Measurements from ENCODE around the gene NGRN. TPM values are rescaled to one million over a fixed set of nuclear protein-coding genes. Genes with fewer than 3 reads are reported as not detected.

NGRN gene
- total RNA-seq, 2 experiments from 2014 or later: 32.1 to 32.9 TPM

DNA sequence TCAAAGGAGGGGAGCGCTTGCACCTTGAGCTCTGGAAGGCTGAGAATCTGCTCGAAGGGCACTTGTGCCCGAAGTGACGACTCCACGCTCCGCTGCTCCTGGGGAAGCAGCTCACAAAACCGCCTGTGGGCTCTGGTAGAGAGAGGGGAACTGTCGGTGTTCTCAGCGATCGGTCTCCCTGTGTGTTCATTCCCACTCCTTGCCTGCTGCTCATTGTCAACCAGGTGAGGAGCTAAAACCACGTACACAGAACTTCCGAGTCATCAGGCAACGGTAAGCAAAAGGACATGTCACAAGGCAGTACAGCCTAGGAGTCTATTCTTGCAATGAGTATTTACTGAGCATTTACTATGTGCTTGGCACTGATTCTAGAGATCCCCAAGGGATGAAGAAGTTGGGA, 33.3 kb upstream of the NGRN start:
- CTCF ChIA-PET: interaction anchor here (1.1 to 2.4 kb wide), 4 partner anchors 11 to 61 kb away, joined by 4 to 9 read pairs (median 6); partner anchors contain the start of gene SEMA4B
- POLR2A ChIA-PET: interaction anchor here (0.6 to 3.0 kb wide), 8 partner anchors 11 to 134 kb away, joined by 3 to 13 read pairs (median 4); partner anchors contain the start of genes IDH2, NGRN, SEMA4B and TTLL13

DNA sequence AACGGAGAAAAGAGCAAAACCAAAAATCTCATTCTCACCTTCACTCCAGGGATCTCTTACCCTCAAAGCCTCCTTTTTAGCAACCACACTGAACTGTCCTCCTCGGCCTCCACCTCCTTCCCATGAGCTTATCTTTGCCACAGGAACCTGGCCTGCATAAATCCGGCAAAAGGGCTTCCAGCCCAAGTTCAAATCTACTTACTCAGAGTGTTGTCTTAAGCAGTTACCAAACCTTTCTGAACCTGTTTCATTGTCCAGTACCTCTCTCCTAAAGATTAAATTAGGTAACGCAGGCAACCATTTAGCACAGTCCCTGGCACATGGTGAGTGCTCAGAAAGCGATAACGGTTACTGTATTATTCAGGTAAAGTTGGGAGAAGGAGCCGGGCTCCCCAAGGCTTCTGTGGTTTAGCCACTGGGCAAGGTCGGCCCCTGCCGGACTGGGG, 32.5 kb upstream of the NGRN start:
- CTCF ChIA-PET: interaction anchor here (1.1 to 2.4 kb wide), 6 partner anchors 12 to 133 kb away, joined by 3 to 9 read pairs (median 4); partner anchors contain the start of gene SEMA4B

DNA sequence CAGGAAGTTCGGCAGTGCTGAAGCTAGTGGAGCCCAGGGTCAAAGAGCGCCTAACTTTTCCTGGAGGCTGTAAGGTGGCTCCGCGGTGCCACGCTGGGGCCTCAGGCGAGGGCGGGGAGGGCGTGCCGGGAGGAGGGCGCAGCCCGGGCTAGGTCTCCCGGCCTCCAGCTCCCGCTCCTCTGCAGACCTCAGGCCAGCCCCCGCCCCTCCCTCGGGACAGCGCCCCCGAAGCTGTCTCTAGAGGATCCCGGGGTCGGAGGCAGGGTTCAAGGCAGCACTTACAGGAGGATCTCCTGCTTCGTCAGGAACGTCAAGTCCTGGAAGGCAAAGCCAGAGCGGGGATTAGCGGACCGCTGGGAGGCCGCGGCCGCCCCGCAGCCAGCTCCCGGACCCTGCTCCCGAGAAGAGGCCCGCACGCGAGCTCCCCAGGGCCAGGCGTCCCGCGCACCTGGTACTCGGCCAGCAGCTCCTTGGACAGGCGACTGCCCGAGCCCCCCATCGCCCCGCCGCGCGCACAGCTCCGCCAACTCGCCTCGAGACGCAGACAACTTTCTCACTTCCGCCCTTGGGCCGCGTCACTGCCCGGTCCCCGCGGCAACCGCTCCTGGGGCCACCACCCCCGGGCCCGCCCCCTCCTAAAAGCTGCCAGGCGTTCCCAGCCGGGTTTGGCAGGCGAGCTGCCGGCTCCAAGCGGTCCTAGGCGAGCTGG, 31.9 kb upstream of the NGRN start, which contains the start of gene CIB1:
TSS of gene CIB1 (minus strand) at position 555 of the 709 bp plus-strand sequence. CDS start at position 499, 56 bp downstream.
- CTCF ChIA-PET: interaction anchor here (1.0 to 2.4 kb wide), 6 partner anchors 12 to 134 kb away, joined by 3 to 9 read pairs (median 4); partner anchors contain the start of gene SEMA4B
- POLR2A ChIA-PET: interaction anchor here (0.5 to 3.0 kb wide), 9 partner anchors 9 to 1318 kb away, joined by 3 to 13 read pairs (median 5); partner anchors contain the start of genes IDH2, NGRN and SEMA4B

More for the DNA sequence above, 32.5 kb upstream of the NGRN start:
- POLR2A ChIA-PET: interaction anchor here (0.6 to 3.0 kb wide), 10 partner anchors 9 to 298 kb away, joined by 3 to 13 read pairs (median 4); partner anchors contain the start of genes IDH2, NGRN, SEMA4B and TTLL13

DNA sequence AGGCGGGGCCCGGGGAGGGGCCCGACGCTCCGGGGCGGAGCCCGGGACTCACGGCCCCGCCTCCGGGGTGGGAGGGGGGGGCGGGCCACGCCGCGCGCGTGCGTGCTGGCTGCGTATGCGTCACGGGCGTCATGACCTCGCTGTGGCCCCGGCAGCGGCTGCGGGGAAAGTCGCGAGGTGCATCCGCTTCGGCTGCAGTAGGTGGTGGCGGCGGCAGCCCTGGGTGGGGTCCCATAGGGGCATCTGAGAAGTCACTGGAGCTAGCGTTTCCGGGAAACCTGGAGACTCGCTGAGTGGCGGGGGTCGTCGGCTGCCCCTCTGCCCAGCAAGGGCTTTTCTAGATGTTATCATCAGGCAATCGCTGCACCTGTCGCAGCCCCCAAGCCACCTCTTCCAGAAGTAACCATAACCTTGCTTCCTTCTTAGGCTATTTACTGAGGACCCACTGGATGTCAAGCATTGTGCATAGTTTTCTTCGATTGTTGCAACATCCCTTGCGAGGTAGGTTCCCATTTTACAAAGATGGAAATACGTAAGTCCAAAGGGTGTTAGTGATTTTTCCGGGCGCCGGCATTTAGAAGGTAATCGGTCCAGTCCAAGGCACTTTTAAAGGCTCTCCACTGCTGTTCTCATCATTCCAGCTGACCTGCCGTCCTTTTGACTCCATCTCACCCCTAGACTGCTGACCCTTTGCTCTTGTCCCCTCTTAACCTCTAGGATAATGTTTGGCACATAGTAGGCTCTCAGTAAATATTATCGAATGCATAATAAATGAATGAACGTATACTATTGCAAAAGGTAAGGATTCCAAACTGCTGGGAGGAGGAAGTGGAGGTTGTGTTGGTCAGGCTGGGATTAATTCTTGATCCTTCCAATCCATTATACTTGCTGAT, 31.1 kb upstream of the NGRN start, which contains the start of gene GDPGP1:
TSS of gene GDPGP1 (plus strand) at position 114 of the 893 bp plus-strand sequence. CDS start 6,700 bp downstream, outside the sequence.
- ChIA-PET POLR2A (interaction anchor here (0.5 to 2.7 kb wide), 6 partner anchors 8 to 1318 kb away, joined by 3 to 13 read pairs (median 6); partner anchors contain the start of genes NGRN and SEMA4B), CTCF (interaction anchor here (0.5 to 2.4 kb wide), 6 partner anchors 13 to 134 kb away, joined by 3 to 9 read pairs (median 4); partner anchors contain the start of gene SEMA4B)

DNA sequence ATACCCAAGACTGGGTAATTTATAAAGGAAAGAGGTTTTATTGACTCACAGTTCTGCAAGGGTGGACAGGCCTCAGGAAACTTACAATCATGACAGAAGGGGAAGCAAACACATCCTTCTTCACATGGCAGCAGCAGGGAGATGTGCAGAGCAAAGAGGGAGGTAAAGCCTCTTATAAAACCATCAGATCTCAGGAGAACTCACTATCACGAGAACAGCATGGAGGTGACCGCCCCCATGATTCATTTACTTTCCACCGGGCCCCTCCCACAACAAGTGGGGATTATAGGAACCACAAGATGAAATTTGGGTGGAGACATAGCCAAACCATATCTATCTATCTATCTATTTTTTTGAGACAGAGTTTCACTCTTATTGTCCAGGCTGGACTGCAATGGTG, 26.1 kb upstream of the NGRN start:
- POLR2A ChIA-PET: no interaction called here
- CTCF ChIA-PET: interaction anchor here (0.6 to 0.7 kb wide), 2 partner anchors 12 to 132 kb away, joined by 3 read pairs; no protein-coding TSS in a partner anchor

DNA sequence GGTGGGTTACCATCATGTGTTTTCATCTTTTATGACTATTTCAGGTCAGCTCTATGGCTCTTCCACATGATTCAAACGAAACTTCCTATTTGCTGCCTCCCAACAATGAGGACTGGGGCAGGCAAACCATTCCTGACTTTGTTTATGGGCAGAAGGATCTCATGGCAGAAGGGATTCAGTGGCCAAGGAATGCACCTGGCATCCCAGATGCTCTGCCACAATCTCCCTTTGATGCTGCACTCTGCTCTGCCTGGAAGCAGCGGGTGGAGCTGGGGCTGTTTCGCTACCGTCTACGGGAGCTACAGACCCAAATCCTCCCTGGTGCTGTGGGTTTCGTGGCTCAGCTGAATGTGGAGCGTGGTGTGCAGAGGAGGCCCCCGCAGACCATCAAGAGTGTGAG, 24.6 kb upstream of the NGRN start:
- CTCF ChIA-PET: no interaction called here
- POLR2A ChIA-PET: no interaction called here

DNA sequence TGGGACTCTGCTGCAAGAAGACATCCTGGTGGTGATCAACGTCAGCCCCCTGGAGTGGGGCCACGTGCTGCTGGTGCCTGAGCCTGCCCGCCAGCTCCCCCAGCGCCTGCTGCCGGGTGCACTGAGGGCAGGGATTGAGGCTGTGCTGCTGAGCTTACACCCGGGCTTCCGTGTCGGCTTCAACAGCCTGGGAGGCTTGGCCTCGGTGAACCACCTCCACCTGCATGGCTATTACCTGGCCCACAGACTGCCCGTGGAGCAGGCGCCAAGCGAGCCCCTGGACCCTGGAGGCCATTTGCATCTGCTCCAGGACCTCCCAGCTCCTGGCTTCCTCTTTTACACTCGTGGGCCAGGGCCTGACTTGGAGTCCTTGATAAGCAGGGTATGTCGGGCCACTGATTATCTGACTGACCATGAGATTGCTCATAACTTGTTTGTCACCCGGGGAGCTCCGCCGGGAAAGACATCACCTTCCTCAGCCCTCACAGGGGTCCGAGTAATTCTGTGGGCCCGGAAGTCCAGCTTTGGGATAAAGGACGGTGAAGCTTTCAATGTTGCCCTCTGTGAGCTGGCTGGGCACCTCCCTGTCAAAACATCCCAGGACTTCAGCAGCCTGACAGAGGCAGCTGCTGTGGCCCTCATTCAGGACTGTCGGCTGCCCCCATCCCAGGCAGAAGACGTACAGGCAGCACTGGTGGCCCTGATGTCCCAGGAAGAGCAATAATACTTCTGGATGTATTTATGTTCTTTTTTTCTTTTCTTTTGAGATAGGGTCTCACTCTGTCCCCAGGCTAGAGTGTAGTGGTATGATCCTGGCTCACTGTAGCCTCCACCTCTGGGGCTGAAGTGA, 23.9 kb upstream of the NGRN start:
- ChIA-PET POLR2A (interaction anchor here (1.1 kb wide), 1 partner anchor 8 kb away, joined by 5 read pairs; the partner anchor contains the start of genes CIB1 and GDPGP1), CTCF (no interaction called here)

DNA sequence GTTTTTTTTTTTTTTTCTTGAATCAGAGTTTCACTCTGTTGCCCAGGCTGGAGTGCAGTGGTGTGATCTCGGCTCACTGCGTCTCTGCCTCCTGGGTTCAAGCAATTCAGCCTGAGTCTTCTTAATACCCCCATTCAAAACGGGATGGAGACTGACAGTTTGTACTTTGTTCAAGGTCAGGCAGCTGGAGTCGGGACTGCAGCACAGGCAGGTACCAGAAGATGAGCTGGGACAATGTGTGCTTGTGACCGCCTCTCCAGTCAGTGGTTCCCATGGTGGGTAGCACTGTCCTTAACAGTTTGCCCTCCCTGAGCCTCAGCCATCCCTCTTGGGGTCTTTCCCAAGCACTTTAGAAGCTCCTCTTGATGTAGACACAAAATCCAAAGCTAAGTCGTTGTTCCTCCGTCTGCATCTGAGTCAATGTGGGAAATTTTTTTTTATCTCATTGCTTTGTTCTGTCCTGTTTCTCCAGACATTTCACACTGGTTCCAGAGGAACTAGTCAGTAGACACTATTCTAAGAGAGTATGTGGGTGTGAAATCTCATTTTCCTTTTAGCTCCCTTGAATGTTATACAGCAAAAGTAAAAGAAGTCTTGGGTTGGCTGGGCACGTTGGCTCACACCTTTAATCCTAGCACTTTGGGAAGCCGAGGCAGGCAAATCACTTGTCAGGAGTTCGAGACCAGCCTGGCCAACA, 21.4 kb upstream of the NGRN start:
- POLR2A ChIA-PET: no interaction called here
- CTCF ChIA-PET: no interaction called here

DNA sequence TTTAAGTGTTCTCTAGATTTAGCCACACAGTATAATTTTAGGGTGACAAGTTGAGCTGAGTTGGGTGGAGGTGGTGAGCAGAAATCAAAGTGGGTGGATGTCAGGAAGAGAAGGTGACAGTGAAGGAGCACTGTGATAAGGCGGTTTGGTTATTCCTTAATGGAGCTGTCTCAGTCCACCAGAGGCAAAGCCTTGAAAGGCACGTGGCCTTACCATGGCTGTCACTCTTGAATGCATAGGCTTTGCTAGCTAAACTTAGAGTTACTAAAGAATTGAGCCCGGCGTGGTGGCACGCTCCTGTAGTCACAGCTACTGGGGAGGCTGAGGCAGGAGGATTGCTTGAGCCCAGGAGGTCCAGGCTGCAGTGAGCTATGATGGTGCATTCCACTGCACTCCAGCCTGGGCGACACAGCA, 16.7 kb upstream of the NGRN start:
- POLR2A ChIA-PET: interaction anchor here (0.6 to 1.4 kb wide), 5 partner anchors 11 to 115 kb away, joined by 3 to 8 read pairs (median 4); no protein-coding TSS in a partner anchor
- CTCF ChIA-PET: interaction anchor here (0.6 to 1.4 kb wide), 5 partner anchors 52 to 1100 kb away, joined by 3 to 5 read pairs (median 5); no protein-coding TSS in a partner anchor

DNA sequence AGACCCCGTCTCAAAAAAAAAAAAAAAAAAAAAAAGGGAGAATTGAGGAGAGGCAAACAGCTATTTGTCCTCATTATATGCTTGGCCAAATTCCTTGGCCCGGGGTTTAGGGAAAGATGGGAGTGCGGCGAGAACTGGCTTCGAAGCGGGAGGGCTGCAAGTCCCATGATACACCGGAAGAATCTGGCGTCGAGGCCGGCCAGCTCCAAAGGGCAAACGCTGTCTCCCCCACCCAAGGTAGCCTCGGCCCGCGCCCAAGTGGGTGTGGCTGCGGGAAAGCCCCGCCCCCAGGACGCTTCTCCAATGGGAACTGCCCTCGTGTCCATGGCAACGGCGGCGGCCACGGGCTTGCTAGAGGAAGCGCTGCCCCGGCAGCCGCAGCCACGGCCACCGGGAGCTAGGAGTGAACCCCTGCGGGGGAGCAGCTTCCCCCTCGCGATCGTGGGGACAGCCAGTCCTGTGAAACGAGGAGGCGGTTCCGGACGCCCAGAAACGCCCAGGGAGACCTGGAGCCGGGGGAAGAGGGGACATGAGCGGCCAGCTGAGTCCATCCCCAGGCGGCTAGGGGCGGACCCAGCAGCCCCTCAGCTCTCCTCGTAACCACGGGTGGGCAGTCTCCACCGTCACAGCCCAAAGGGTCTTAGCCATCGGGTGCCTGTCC, 16.1 kb upstream of the NGRN start, which contains the start of gene TTLL13:
TSS of gene TTLL13 (plus strand) at position 354 of the 661 bp plus-strand sequence. CDS start 1,075 bp downstream, outside the sequence.
- ChIA-PET POLR2A (interaction anchor here (0.6 to 1.4 kb wide), 5 partner anchors 12 to 114 kb away, joined by 3 to 8 read pairs (median 4); no protein-coding TSS in a partner anchor), CTCF (interaction anchor here (0.6 to 1.4 kb wide), 5 partner anchors 52 to 1099 kb away, joined by 3 to 5 read pairs (median 5); no protein-coding TSS in a partner anchor)

DNA sequence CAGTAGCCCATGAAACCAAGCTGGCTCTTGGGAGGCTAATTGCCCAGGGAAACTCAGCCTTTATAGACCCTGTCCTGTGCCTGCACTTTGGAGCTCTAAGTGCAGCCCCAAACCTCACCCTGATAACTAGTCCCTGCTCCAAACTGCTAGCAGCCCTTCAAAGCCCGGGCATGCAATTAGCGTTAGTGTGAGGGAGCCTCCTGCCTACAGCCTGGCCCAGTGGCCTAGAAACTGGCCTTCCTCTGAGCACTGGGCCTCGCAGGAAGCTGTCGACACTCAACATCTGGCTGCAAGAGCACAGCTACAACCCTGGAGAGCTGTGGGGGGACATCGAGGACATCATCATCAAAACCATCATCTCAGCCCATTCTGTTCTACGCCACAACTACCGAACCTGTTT, 7.7 kb upstream of the NGRN start:
- ChIA-PET CTCF (no interaction called here), POLR2A (no interaction called here)

DNA sequence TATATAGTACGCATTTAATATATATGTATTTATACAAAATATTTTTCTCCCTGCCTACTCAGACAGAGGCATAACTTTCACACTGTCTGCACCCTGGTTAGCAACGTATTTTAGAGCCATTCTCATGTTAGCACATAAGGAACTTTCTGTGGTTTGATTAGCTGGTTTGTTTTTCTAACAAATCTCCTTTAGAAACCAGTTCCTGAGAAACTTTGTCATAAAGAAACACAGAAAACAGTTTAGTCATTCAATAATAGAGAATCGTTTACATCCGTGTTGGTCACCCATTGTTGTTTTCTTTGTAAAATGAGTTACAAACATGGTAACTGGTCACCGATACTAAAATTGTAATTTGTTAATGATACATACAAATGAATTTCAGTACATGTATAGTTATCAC, 5.9 kb upstream of the NGRN start:
- POLR2A ChIA-PET: no interaction called here
- CTCF ChIA-PET: no interaction called here

DNA sequence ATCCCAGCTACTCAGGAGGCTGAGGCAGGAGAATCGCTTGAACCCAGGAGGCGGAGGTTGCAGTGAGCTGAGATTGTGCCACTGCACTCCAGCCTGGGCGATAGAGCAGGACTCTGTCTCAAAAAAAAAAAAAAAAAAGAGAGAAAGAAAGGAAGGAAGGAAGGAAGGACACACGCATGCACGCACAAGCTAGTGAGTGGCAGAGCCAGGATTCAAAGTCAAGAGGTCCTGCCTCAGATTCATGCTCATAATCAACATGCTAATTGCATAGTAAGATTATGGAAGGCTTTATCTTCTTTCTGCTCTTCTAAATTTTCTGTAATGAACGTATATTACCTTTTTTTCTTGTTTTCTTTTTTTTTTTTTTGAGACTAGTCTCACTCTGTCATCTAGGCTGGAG, 4.7 kb upstream of the NGRN start:
- ChIA-PET POLR2A (interaction anchor here (0.6 kb wide), 1 partner anchor 220 kb away, joined by 8 read pairs; no protein-coding TSS in a partner anchor), CTCF (interaction anchor here (1.1 kb wide), 1 partner anchor 33 kb away, joined by 3 read pairs; no protein-coding TSS in a partner anchor)

DNA sequence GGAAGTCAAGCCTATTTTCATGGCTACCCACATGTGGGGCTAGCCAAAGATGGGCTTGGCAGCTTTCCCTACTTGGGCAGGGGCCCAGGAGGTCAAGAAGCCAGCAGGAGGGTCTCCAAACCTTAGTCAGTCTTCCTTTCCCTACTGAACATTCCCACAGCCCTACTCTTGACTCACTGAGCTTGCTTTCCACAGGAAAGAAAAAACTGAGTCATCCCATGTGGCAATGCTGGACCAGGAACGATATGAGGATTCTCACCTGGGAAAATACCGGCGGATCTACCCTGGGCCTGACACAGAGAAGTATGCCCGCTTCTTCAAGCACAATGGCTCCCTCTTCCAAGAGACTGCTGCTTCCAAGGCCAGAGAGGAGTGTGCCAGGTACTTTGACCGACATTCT, 3.7 kb upstream of the NGRN start:
- CTCF ChIA-PET: interaction anchor here (1.0 to 2.2 kb wide), 3 partner anchors 29 to 39 kb away, joined by 3 to 7 read pairs (median 3); partner anchors contain the start of gene CIB1
- POLR2A ChIA-PET: interaction anchor here (0.6 kb wide), 1 partner anchor 1592 kb away, joined by 4 read pairs; no protein-coding TSS in a partner anchor

DNA sequence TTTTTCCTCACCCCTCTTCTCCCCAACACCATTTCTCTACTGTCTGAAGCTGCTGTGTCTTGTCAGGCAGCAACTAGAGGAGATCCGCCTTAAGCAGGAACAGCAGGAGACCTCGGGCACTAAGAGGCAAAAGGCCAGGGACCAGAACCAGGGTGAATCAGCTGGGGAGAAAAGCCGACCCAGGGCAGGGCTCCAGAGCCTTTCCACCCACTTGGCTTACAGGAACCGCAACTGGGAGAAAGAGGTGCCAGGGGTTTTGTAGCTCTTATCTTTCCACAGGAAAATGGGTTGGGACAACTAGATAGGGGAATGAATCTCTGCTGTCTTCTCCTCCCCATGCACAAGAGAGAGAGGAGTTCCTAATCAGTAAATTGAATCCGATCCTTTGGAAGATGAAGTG, 3.0 kb upstream of the NGRN start:
- CTCF ChIA-PET: interaction anchor here (1.0 to 2.2 kb wide), 2 partner anchors 29 to 39 kb away, joined by 3 to 7 read pairs; partner anchors contain the start of gene CIB1
- POLR2A ChIA-PET: no interaction called here

DNA sequence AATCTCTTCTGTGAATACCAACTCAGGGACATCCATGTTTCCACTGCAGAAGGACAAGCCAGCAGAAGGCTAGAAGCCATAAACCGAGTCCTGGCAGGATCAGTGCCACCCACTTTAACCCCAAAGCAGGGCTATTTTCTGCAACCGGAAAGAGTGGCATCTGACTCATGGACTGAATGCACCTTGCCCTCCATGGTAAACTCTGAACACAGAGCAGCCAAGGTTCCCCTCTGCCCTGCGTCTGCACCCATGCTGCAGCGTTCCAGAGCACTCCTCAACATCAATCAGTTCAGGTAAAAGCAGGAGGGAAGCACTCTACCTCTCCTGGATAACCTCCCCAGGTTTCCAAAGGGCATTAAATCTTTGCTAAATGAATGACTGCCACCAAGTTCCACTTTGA, 801 bp upstream of the NGRN start:
- CTCF ChIA-PET: no interaction called here
- POLR2A ChIA-PET: no interaction called here

Measured in activated CD8-positive, alpha-beta memory T cell treated with anti-CD3 and anti-CD28 coated beads for 36 hours (primary cell).